Measurements from ENCODE around the gene NRBF2.
"Not testable (repeated sequence)": the region's sequence is repeated elsewhere in the genome, so short reads cannot be mapped to it uniquely, and the experiment has no call there.

NRBF2 gene

GRCh38 chr10:63119041-63119440 lies 14.1 kb upstream of the NRBF2 start:
- no peak for DNase-seq (ENCODE audit: low read depth)

GRCh38 chr10:63120554-63120953 lies 12.6 kb upstream of the NRBF2 start:
- no peak for DNase-seq (ENCODE audit: low read depth)

- DNase-seq (ENCODE audit: low read depth): no peak
Observed at GRCh38 chr10:63123727-63124362, 9.3 kb upstream of the NRBF2 start.

- DNase-seq (ENCODE audit: low read depth): no peak
Observed at GRCh38 chr10:63125459-63125858, 7.7 kb upstream of the NRBF2 start.

- no peak for DNase-seq (ENCODE audit: low read depth)
Observed at GRCh38 chr10:63128443-63128842, 4.7 kb upstream of the NRBF2 start.

GRCh38 chr10:63129888-63130287 lies 3.2 kb upstream of the NRBF2 start:
- no peak for DNase-seq (ENCODE audit: low read depth)

- DNase-seq (ENCODE audit: low read depth): no peak
Observed at GRCh38 chr10:63132651-63133055, 475 bp upstream of the NRBF2 start.

- DNase-seq (ENCODE audit: low read depth): no peak
Observed at GRCh38 chr10:63133821-63134557, 861 bp downstream of the NRBF2 start.

- DNase-seq (ENCODE audit: low read depth): no peak
Observed at GRCh38 chr10:63137306-63137705, 4.2 kb downstream of the NRBF2 start.

GRCh38 chr10:63140077-63140476 lies 6.9 kb downstream of the NRBF2 start:
- no peak for DNase-seq (ENCODE audit: low read depth)

GRCh38 chr10:63142136-63142535 lies 9.0 kb downstream of the NRBF2 start:
- no peak for DNase-seq (ENCODE audit: low read depth)

- DNase-seq (ENCODE audit: low read depth): no peak
Observed at GRCh38 chr10:63143987-63144386, 10.9 kb downstream of the NRBF2 start.

- DNase-seq (ENCODE audit: low read depth): no peak
Observed at GRCh38 chr10:63145782-63146181, 12.7 kb downstream of the NRBF2 start.

- DNase-seq (ENCODE audit: low read depth): no peak
Observed at GRCh38 chr10:63146503-63146902, 13.4 kb downstream of the NRBF2 start.

GRCh38 chr10:63150745-63151144 lies 17.6 kb downstream of the NRBF2 start:
- DNase-seq (ENCODE audit: low read depth): no peak

GRCh38 chr10:63153868-63154545 lies 20.9 kb downstream of the NRBF2 start:
- not testable (repeated sequence) for DNase-seq (ENCODE audit: low read depth)

GRCh38 chr10:63154546-63155387 lies 21.6 kb downstream of the NRBF2 start:
- DNase-seq (ENCODE audit: low read depth): no peak

GRCh38 chr10:63155388-63156020 lies 22.4 kb downstream of the NRBF2 start:
- no peak for DNase-seq (ENCODE audit: low read depth)

- no peak for DNase-seq (ENCODE audit: low read depth)
Observed at GRCh38 chr10:63156236-63156635, 23.1 kb downstream of the NRBF2 start.

- DNase-seq (ENCODE audit: low read depth): peak; percentile 5
Observed at GRCh38 chr10:63157845-63158624, 24.9 kb downstream of the NRBF2 start.

GRCh38 chr10:63161592-63161991 lies 28.5 kb downstream of the NRBF2 start:
- no peak for DNase-seq (ENCODE audit: low read depth)

Measured in activated T-helper 1 cell treated with Interleukin-2 at 50 U/mL for 16 hours (primary cell).